B cell (primary cell): ENCODE data around the gene RMND5A.
"Not testable (repeated sequence)": the region's sequence is repeated elsewhere in the genome, so short reads cannot be mapped to it uniquely, and the experiment has no call there.

Experiments
- EZH2 ChIP-seq: IDR thresholded peaks from 2 replicates; pipeline ENCODE4 v1.6.1; 2012; ENCODE audit warnings: borderline replicate concordance, low read depth, mild to moderate bottlenecking, moderate library complexity, low read length; ENCODE audit not compliant: insufficient read depth, poor library complexity, severe bottlenecking
- TF ChIP-seq, protein P1 (sequence below): fragments of 200-600 bp; IDR thresholded peaks from one replicate; pipeline ENCODE4 v1.8.0; 2022; ENCODE audit warnings: antibody characterized with exemption, mild to moderate bottlenecking

DNA sequence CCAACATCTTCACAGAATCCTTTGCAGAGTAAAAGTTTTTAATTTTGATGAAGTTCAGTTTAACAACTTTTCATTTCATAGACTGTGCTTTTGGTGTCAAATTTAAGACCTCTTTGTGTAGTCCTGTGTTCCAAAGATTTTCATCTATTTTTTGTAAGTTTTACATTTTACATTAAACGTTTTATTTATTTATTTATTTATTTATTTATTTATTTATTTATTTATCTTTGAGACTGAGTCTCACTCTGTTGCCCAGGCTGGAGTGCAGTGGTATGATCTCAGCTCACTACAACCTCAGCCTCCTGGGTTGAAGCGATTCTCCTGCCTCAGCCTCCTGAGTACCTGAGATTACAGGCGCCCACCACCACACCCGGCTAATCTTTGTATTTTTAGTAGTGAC is 12.0 kb upstream of the RMND5A start:
- TF ChIP-seq, protein P1, sequence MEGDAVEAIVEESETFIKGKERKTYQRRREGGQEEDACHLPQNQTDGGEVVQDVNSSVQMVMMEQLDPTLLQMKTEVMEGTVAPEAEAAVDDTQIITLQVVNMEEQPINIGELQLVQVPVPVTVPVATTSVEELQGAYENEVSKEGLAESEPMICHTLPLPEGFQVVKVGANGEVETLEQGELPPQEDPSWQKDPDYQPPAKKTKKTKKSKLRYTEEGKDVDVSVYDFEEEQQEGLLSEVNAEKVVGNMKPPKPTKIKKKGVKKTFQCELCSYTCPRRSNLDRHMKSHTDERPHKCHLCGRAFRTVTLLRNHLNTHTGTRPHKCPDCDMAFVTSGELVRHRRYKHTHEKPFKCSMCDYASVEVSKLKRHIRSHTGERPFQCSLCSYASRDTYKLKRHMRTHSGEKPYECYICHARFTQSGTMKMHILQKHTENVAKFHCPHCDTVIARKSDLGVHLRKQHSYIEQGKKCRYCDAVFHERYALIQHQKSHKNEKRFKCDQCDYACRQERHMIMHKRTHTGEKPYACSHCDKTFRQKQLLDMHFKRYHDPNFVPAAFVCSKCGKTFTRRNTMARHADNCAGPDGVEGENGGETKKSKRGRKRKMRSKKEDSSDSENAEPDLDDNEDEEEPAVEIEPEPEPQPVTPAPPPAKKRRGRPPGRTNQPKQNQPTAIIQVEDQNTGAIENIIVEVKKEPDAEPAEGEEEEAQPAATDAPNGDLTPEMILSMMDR = not testable (repeated sequence)
- TF ChIP-seq EZH2 = not testable (repeated sequence)
